Endothelial cell of umbilical vein (primary cell): ENCODE results near the gene USP48.

Experiments used
- CTCF ChIP-seq, 2 donors: IDR thresholded peaks; 1 replicate in 1 of 2; 2 replicates in 1 of 2; pipeline ENCODE4 v1.5.1; 2011; ENCODE audit warnings: low read length in 2 of 2, mild to moderate bottlenecking in 2 of 2, moderate library complexity in 2 of 2, control low read depth in 1 of 2, inconsistent platforms in 1 of 2, low read depth in 1 of 2; ENCODE audit not compliant: insufficient read depth in 1 of 2; ENCODE audit errors: extremely low read depth in 1 of 2
- GATA2 ChIP-seq: IDR thresholded peaks from 2 replicates; pipeline ENCODE4 v1.7.0; 2011; ENCODE audit warnings: low read depth, mild to moderate bottlenecking, moderate library complexity, mixed read lengths, low read length; ENCODE audit not compliant: insufficient read length, insufficient read depth
- MAX ChIP-seq: IDR thresholded peaks from 2 replicates; pipeline ENCODE4 v1.6.1; 2011; ENCODE audit not compliant: insufficient read depth, insufficient read length
- POLR2A ChIP-seq: IDR thresholded peaks from 2 replicates; pipeline ENCODE4 v1.6.1; 2012; ENCODE audit warnings: low read depth, mild to moderate bottlenecking, control low read depth, low read length

GRCh38 chr1:21677168-21677567 is 105.8 kb downstream of the USP48 start:
- no peak for TF ChIP-seq POLR2A
- TF ChIP-seq MAX = no peak
- no peak for TF ChIP-seq GATA2
- no peak for TF ChIP-seq CTCF (IDR thresholded peaks at IDR 0.05; ENCODE audit: extremely low read depth in 1 of 2, insufficient read depth in 1 of 2, low read depth in 1 of 2, low read length in 2 of 2)
